Calu3 (cell line): ENCODE data around the gene SMAD5. TPM values are rescaled to one million over a fixed set of nuclear protein-coding genes. Genes with fewer than 3 reads are reported as not detected.

Experiments used
- BruUV-seq: library from RNA; stranded (reverse); fragments of 400-500 nt; replicated peaks from 2 replicates; lab custom pipeline; 2021; lab: Mats Ljungman, UMichigan
- CTCF ChIA-PET: fragments of 300-600 bp; sonication (Branson Sonifier 250); formaldehyde crosslinking; loops from one replicate; lab custom pipeline; 2022; ENCODE audit warnings: antibody characterized with exemption; lab: Charles Lee
- DNase-seq: peaks from one replicate; pipeline ENCODE4 v3.0.0; 2022
- H3K27ac Mint-ChIP-seq: one replicate; pipeline ENCODE4 v1.8.0; 2022; ENCODE audit warnings: mixed read lengths; ENCODE audit not compliant: unreplicated experiment
- H3K27me3 Mint-ChIP-seq: one replicate; pipeline ENCODE4 v1.8.0; 2022; ENCODE audit warnings: mixed read lengths; ENCODE audit not compliant: unreplicated experiment
- H3K36me3 Mint-ChIP-seq: one replicate; pipeline ENCODE4 v1.8.0; 2022; ENCODE audit warnings: mild to moderate bottlenecking, moderate library complexity, mixed read lengths; ENCODE audit not compliant: insufficient read depth, unreplicated experiment
- H3K4me1 Mint-ChIP-seq: one replicate; pipeline ENCODE4 v1.8.0; 2022; ENCODE audit warnings: mild to moderate bottlenecking, low read depth, mixed read lengths; ENCODE audit not compliant: unreplicated experiment
- H3K4me3 Mint-ChIP-seq: one replicate; pipeline ENCODE4 v1.8.0; 2022; ENCODE audit warnings: mild to moderate bottlenecking, low read depth, moderate library complexity, mixed read lengths; ENCODE audit not compliant: unreplicated experiment
- H3K9me3 Mint-ChIP-seq: one replicate; pipeline ENCODE4 v1.8.0; 2022; ENCODE audit warnings: low read depth, mixed read lengths; ENCODE audit not compliant: unreplicated experiment
- CTCF ChIP-seq: fragments of 200-600 bp; IDR thresholded peaks from one replicate; pipeline ENCODE4 v1.8.0; 2022; ENCODE audit warnings: antibody characterized with exemption; ENCODE audit not compliant: unreplicated experiment
- intact Hi-C: fragments of 100-400 bp; cut with micrococcal nuclease; formaldehyde crosslinking; loops from one replicate; pipeline ENCODE4 v1.10.0; 2022; ENCODE audit not compliant: unreplicated experiment
- total RNA-seq: library from RNA; stranded (reverse); gene quantifications from 2 replicates; pipeline ENCODE4 v1.2.3, GENCODE V29; 2022

Gene SMAD5
- total RNA-seq, 1 experiment from 2014 or later, result 94.2 TPM

GRCh38 chr5:136094913-136095641, 37.6 kb upstream of the SMAD5 start:
- H3K4me1 Mint-ChIP-seq, result peaks cover 58% of the 10 kb centered on the region

GRCh38 chr5:136098176-136098575, 34.5 kb upstream of the SMAD5 start:
- BruUV-seq, result no TSS peak
- H3K9me3 Mint-ChIP-seq, result no peaks in the 10 kb centered on the region
- no peak for TF ChIP-seq CTCF
- H3K4me1 Mint-ChIP-seq, result peaks cover 56% of the 10 kb centered on the region
- H3K36me3 Mint-ChIP-seq, result peaks cover 7% of the 10 kb centered on the region
- H3K4me3 Mint-ChIP-seq, result no peak overlapping the region
- CTCF ChIA-PET, result interaction anchor here (1.0 to 1.3 kb wide), 2 partner anchors 11 to 26 kb away, joined by 4 to 5 read pairs; no protein-coding TSS in a partner anchor
- intact Hi-C loops, result no loop called here
- peak overlapping the region; percentile 51 for H3K27ac Mint-ChIP-seq
- H3K27me3 Mint-ChIP-seq, result no peaks in the 10 kb centered on the region
- no peak for DNase-seq

More at GRCh38 chr5:136094913-136095641, 37.6 kb upstream of the SMAD5 start:
- CTCF ChIA-PET, result interaction anchor here (1.0 to 1.5 kb wide), 3 partner anchors 8 to 28 kb away, joined by 3 to 5 read pairs (median 5); no protein-coding TSS in a partner anchor
- Mint-ChIP-seq H3K27ac (peak overlapping the region; percentile 90), H3K36me3 (peaks cover 7% of the 10 kb centered on the region), H3K27me3 (no peaks in the 10 kb centered on the region), H3K9me3 (no peaks in the 10 kb centered on the region), H3K4me3 (peak overlapping the region; percentile 33)
- peak; percentile 16 for DNase-seq
- intact Hi-C loops, result loop anchor here (2.0 kb wide), 1 partner anchor 28 kb away; no protein-coding TSS in a partner anchor
- no TSS peak for BruUV-seq
- no peak for TF ChIP-seq CTCF

- no peaks in the 10 kb centered on the region for H3K36me3 Mint-ChIP-seq
- no TSS peak for BruUV-seq
- H3K9me3 Mint-ChIP-seq, result no peaks in the 10 kb centered on the region
- no peak for DNase-seq
- no peak overlapping the region for H3K27ac Mint-ChIP-seq
- no peak for TF ChIP-seq CTCF
- peaks cover 39% of the 10 kb centered on the region for H3K4me1 Mint-ChIP-seq
- H3K4me3 Mint-ChIP-seq, result no peak overlapping the region
- no peaks in the 10 kb centered on the region for H3K27me3 Mint-ChIP-seq
- intact Hi-C loops, result no loop called here
- CTCF ChIA-PET, result no interaction called here
Observed at GRCh38 chr5:136099870-136100269, 32.8 kb upstream of the SMAD5 start.

GRCh38 chr5:136101884-136102283, 30.8 kb upstream of the SMAD5 start:
- no TSS peak for BruUV-seq
- H3K4me3 Mint-ChIP-seq, result no peak overlapping the region
- no peaks in the 10 kb centered on the region for H3K36me3 Mint-ChIP-seq
- H3K27ac Mint-ChIP-seq, result no peak overlapping the region
- no peak for DNase-seq
- CTCF ChIA-PET, result no interaction called here
- intact Hi-C loops, result no loop called here
- H3K9me3 Mint-ChIP-seq, result no peaks in the 10 kb centered on the region
- H3K27me3 Mint-ChIP-seq, result no peaks in the 10 kb centered on the region
- H3K4me1 Mint-ChIP-seq, result peaks cover 26% of the 10 kb centered on the region
- no peak for TF ChIP-seq CTCF
